Measurements from ENCODE around the gene TSEN34.
A peak's percentile ranks its signal among the peaks of the same experiment; 100 is the strongest.
"Not testable (repeated sequence)": the region's sequence is repeated elsewhere in the genome, so short reads cannot be mapped to it uniquely, and the experiment has no call there.

Gene TSEN34

DNA sequence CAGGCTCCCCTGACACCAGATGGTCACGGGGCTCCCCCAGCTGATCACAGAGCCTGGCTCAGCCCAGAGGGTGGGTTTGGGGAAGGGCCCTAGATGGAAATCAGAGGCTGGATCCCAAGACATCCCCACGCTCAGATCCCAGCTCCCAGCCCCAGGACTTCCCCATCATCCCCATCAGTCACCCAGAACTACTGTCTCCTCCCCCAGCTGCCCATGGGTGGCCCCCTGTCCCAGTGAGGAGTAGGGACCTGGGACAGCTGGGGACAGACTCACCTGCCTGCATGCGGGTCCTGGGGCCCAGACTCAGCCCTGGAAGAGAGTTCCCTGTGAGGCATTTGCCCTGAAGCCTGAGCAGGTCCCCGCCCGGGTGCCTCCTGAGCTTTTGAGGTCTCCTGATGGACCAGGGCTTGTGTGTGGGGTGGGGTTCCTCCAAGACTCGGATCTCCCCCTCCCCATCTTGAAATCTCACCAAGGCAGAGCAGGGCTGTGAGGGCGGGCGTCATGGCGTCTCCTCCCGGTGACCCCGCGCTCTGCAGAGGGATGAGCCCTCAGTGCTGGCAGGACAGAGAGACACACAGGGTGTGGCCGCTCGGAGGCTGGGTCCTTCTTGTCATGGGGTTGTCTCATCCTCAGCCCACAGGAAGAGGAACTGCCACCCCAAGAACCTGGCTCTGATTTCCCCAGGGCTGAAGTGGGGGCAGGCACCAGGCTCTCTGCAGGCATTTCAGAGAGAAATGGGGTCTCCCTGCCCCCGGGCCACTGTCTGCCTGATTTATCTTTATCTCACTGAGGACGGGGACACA is 31.6 kb downstream of the TSEN34 start, which contains the start of gene LILRB3:
LILRB3 (minus strand) TSS at position 534 of the 803 bp plus-strand sequence; CDS start at position 503, 31 bp downstream.
- not testable (repeated sequence) for H3K4me3 ChIP-seq (ENCODE audit: insufficient read depth in 1 of 2, low read depth in 1 of 2, low read length in 2 of 2); DNase-seq; H3K4ac ChIP-seq (ENCODE audit: low read depth in 1 of 2, low read length in 2 of 2); H4K8ac ChIP-seq (ENCODE audit: low read length); H3K27ac ChIP-seq (ENCODE audit: low read length, poor library complexity, severe bottlenecking); H3K79me1 ChIP-seq (replicated peaks; ENCODE audit: low read length, poor library complexity, severe bottlenecking); H4K91ac ChIP-seq (ENCODE audit: low read length); H2BK120ac ChIP-seq (ENCODE audit: low read depth, low read length); H3K9me3 ChIP-seq (ENCODE audit: control insufficient read depth, low read length); H3K23ac ChIP-seq (ENCODE audit: low read length in 2 of 2); H2BK5ac ChIP-seq (ENCODE audit: low read depth, low read length, poor library complexity, severe bottlenecking); H3K4me2 ChIP-seq (ENCODE audit: low read length, poor library complexity, severe bottlenecking); H2BK15ac ChIP-seq (ENCODE audit: low read depth, poor library complexity, severe bottlenecking); H2AFZ ChIP-seq (ENCODE audit: low read depth, low read length); H2AK5ac ChIP-seq (ENCODE audit: low read length, severe bottlenecking); H2BK12ac ChIP-seq (ENCODE audit: low read length in 2 of 2); H3K9ac ChIP-seq (ENCODE audit: low read length)
- peak within 1 kb of the TSS in 1 of 2 experiments; percentile 18 for H3K14ac ChIP-seq (ENCODE audit: low read length in 2 of 2)
- 91% methylated on average over 13 of the region's 16 CpGs for WGBS
- peak within 1 kb of the TSS in 1 of 2 experiments; percentile 0 for H3K18ac ChIP-seq (ENCODE audit: low read depth in 1 of 2, low read length in 2 of 2)
- peaks cover 18% of the 10 kb centered on the region for H3K4me1 ChIP-seq (ENCODE audit: control insufficient read depth, insufficient read depth, low read depth, low read length)
- H3K27me3 ChIP-seq (ENCODE audit: control insufficient read depth in 1 of 2, insufficient read depth in 1 of 2, low read length in 2 of 2) = peaks cover 4 to 19% of the 10 kb centered on the region in 2 experiments
- H3K36me3 ChIP-seq (ENCODE audit: control insufficient read depth in 1 of 2, insufficient read depth in 2 of 2, low read depth in 1 of 2, low read length in 2 of 2) = peaks cover 7 to 17% of the 10 kb centered on the region in 2 experiments

DNA sequence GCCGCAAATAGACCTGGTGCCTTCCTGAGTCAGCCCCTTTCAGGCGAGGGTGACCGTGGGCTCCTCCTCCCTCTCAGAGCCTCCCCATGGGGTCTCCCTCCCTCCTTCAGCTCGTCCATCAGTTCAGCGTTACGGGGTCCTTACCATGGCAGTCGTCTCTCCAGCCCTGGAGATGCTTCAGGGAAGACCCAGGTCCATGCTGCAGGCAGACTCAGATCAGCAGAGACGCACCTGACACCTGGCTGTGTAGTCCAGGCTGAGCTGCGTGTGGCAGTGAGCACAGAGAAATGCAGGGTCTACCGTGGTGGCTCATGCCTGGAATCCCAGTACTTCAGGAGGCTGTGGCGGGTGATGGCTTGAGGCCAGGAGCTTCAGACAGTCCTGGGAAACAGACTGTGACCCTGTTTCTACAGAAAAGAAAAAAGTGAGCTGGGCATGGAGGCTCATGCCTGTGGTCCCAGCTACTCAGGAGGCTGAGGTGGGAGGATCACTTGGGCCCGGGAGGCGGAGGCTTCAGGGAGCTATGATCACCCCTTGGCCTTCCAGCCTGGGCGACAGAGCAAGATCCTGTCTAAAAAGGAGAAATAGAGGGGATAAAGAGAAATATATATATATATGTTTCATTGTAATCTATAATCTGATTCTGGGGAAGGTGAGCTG is 32.3 kb downstream of the TSEN34 start:
- not testable (repeated sequence) for H3K4me2 ChIP-seq (ENCODE audit: low read length, poor library complexity, severe bottlenecking); H2BK15ac ChIP-seq (ENCODE audit: low read depth, poor library complexity, severe bottlenecking); H2BK120ac ChIP-seq (ENCODE audit: low read depth, low read length); H2BK12ac ChIP-seq (ENCODE audit: low read length in 2 of 2); H3K79me1 ChIP-seq (replicated peaks; ENCODE audit: low read length, poor library complexity, severe bottlenecking); H3K9ac ChIP-seq (ENCODE audit: low read length); H3K4ac ChIP-seq (ENCODE audit: low read depth in 1 of 2, low read length in 2 of 2); H3K14ac ChIP-seq (ENCODE audit: low read length in 2 of 2); DNase-seq; H2AK5ac ChIP-seq (ENCODE audit: low read length, severe bottlenecking); H2BK5ac ChIP-seq (ENCODE audit: low read depth, low read length, poor library complexity, severe bottlenecking); H3K18ac ChIP-seq (ENCODE audit: low read depth in 1 of 2, low read length in 2 of 2); H3K9me3 ChIP-seq (ENCODE audit: control insufficient read depth, low read length); H4K8ac ChIP-seq (ENCODE audit: low read length); H4K91ac ChIP-seq (ENCODE audit: low read length); H3K27ac ChIP-seq (ENCODE audit: low read length, poor library complexity, severe bottlenecking); H3K23ac ChIP-seq (ENCODE audit: low read length in 2 of 2); H3K4me3 ChIP-seq (ENCODE audit: insufficient read depth in 1 of 2, low read depth in 1 of 2, low read length in 2 of 2); H2AFZ ChIP-seq (ENCODE audit: low read depth, low read length)
- Histone ChIP-seq H3K4me1 (ENCODE audit: control insufficient read depth, insufficient read depth, low read depth, low read length) (peaks cover 12% of the 10 kb centered on the region), H3K36me3 (ENCODE audit: control insufficient read depth in 1 of 2, insufficient read depth in 2 of 2, low read depth in 1 of 2, low read length in 2 of 2) (peaks cover 7 to 13% of the 10 kb centered on the region in 2 experiments), H3K27me3 (ENCODE audit: control insufficient read depth in 1 of 2, insufficient read depth in 1 of 2, low read length in 2 of 2) (peaks cover 4 to 21% of the 10 kb centered on the region in 2 experiments)
- WGBS = 76% methylated on average over 13 of the region's 14 CpGs

DNA sequence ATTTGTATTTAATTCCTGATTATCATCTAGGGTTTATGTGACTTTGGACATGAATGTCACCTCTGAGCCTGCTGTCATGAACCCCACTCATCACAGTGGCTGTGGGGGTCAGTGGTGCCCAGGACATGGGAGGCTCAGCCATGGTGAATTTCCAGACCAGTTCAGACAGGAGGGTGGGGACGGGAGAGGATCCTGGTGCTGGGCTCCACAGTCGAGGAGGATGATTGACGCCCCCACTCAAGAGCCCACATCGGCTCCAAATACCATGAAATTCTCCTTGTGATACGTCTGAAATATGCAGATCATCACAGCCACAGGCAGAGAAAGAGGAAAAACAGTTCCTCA is 32.8 kb downstream of the TSEN34 start:
- not testable (repeated sequence) for H4K91ac ChIP-seq (ENCODE audit: low read length); H3K4ac ChIP-seq (ENCODE audit: low read depth in 1 of 2, low read length in 2 of 2); H3K23ac ChIP-seq (ENCODE audit: low read length in 2 of 2); H2BK120ac ChIP-seq (ENCODE audit: low read depth, low read length); DNase-seq; H3K36me3 ChIP-seq (ENCODE audit: control insufficient read depth in 1 of 2, insufficient read depth in 2 of 2, low read depth in 1 of 2, low read length in 2 of 2); H2BK12ac ChIP-seq (ENCODE audit: low read length in 2 of 2); H3K4me2 ChIP-seq (ENCODE audit: low read length, poor library complexity, severe bottlenecking); H2AFZ ChIP-seq (ENCODE audit: low read depth, low read length); H2BK5ac ChIP-seq (ENCODE audit: low read depth, low read length, poor library complexity, severe bottlenecking); H3K14ac ChIP-seq (ENCODE audit: low read length in 2 of 2); H3K18ac ChIP-seq (ENCODE audit: low read depth in 1 of 2, low read length in 2 of 2); H2BK15ac ChIP-seq (ENCODE audit: low read depth, poor library complexity, severe bottlenecking); H3K9me3 ChIP-seq (ENCODE audit: control insufficient read depth, low read length); H4K8ac ChIP-seq (ENCODE audit: low read length); H3K27ac ChIP-seq (ENCODE audit: low read length, poor library complexity, severe bottlenecking); H3K79me1 ChIP-seq (replicated peaks; ENCODE audit: low read length, poor library complexity, severe bottlenecking); H2AK5ac ChIP-seq (ENCODE audit: low read length, severe bottlenecking); H3K4me1 ChIP-seq (ENCODE audit: control insufficient read depth, insufficient read depth, low read depth, low read length); H3K9ac ChIP-seq (ENCODE audit: low read length); H3K4me3 ChIP-seq (ENCODE audit: insufficient read depth in 1 of 2, low read depth in 1 of 2, low read length in 2 of 2)
- 79% methylated on average over 4 of the region's 5 CpGs for WGBS
- peaks cover 4 to 26% of the 10 kb centered on the region in 2 experiments for H3K27me3 ChIP-seq (ENCODE audit: control insufficient read depth in 1 of 2, insufficient read depth in 1 of 2, low read length in 2 of 2)

DNA sequence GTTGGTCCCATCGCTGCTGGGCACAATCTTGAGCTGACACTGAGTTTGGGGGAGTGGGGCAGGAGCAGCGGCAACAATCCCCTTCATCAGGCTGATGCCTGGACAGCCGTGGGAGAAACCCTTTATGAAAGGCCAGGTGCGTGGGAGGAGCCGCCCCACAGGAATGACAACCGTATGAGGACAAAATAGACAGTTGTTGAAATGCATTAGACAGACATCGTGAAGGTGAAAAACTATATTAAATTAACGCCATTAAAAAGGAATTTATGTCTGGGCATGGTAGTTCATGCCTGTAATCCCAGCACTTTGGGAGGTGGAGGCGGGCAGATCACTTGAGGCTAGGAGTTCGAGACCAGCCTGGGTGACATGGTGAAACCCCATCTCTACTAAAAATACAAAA is 33.5 kb downstream of the TSEN34 start:
- peaks cover 4 to 27% of the 10 kb centered on the region in 2 experiments for H3K27me3 ChIP-seq (ENCODE audit: control insufficient read depth in 1 of 2, insufficient read depth in 1 of 2, low read length in 2 of 2)
- not testable (repeated sequence) for H3K23ac ChIP-seq (ENCODE audit: low read length in 2 of 2); H4K91ac ChIP-seq (ENCODE audit: low read length); H3K4me3 ChIP-seq (ENCODE audit: insufficient read depth in 1 of 2, low read depth in 1 of 2, low read length in 2 of 2); H2AFZ ChIP-seq (ENCODE audit: low read depth, low read length); H4K8ac ChIP-seq (ENCODE audit: low read length); H3K18ac ChIP-seq (ENCODE audit: low read depth in 1 of 2, low read length in 2 of 2); H3K27ac ChIP-seq (ENCODE audit: low read length, poor library complexity, severe bottlenecking); H2BK5ac ChIP-seq (ENCODE audit: low read depth, low read length, poor library complexity, severe bottlenecking); H3K36me3 ChIP-seq (ENCODE audit: control insufficient read depth in 1 of 2, insufficient read depth in 2 of 2, low read depth in 1 of 2, low read length in 2 of 2); H3K14ac ChIP-seq (ENCODE audit: low read length in 2 of 2); H3K4ac ChIP-seq (ENCODE audit: low read depth in 1 of 2, low read length in 2 of 2); H2AK5ac ChIP-seq (ENCODE audit: low read length, severe bottlenecking); H2BK12ac ChIP-seq (ENCODE audit: low read length in 2 of 2); DNase-seq; H2BK15ac ChIP-seq (ENCODE audit: low read depth, poor library complexity, severe bottlenecking); H2BK120ac ChIP-seq (ENCODE audit: low read depth, low read length); H3K79me1 ChIP-seq (replicated peaks; ENCODE audit: low read length, poor library complexity, severe bottlenecking); H3K9me3 ChIP-seq (ENCODE audit: control insufficient read depth, low read length); H3K4me1 ChIP-seq (ENCODE audit: control insufficient read depth, insufficient read depth, low read depth, low read length); H3K4me2 ChIP-seq (ENCODE audit: low read length, poor library complexity, severe bottlenecking); H3K9ac ChIP-seq (ENCODE audit: low read length)
- WGBS = 91% methylated on average over 10 of the region's 10 CpGs

Data from mesenchymal stem cell (in vitro differentiated cells and primary cell).